H9 (cell line): Measurements from ENCODE around the gene RHBDF1. TPM values are rescaled to one million over a fixed set of nuclear protein-coding genes. Genes with fewer than 3 reads are reported as not detected.

ENCODE experiments used
- DNase-seq: peaks from one replicate; pipeline ENCODE4 v3.0.0-alpha.2; 2017
- H2AFZ ChIP-seq: one replicate; pipeline ENCODE4 v1.6.1; 2013; ENCODE audit warnings: mild to moderate bottlenecking, low read length, control low read depth, moderate library complexity
- H2AK5ac ChIP-seq: 2 replicates; pipeline ENCODE4 v1.6.1; 2013; ENCODE audit warnings: low read length, control low read depth, mixed read lengths; ENCODE audit not compliant: insufficient read length
- H2BK120ac ChIP-seq: one replicate; pipeline ENCODE4 v1.6.1; 2013; ENCODE audit warnings: low read depth, mild to moderate bottlenecking, low read length, control low read depth, inconsistent platforms; ENCODE audit not compliant: poor library complexity, severe bottlenecking
- H2BK12ac ChIP-seq: 2 replicates; pipeline ENCODE4 v1.6.1; 2013; ENCODE audit warnings: low read length, control low read depth, mixed read lengths, low read depth; ENCODE audit not compliant: insufficient read length
- H2BK15ac ChIP-seq: 2 replicates; pipeline ENCODE4 v1.6.1; 2013; ENCODE audit warnings: low read depth, low read length, control low read depth
- H2BK20ac ChIP-seq: one replicate; pipeline ENCODE4 v1.6.1; 2013; ENCODE audit warnings: low read depth, mild to moderate bottlenecking, low read length, control low read depth, inconsistent platforms; ENCODE audit not compliant: poor library complexity, severe bottlenecking
- H2BK5ac ChIP-seq: 2 replicates; pipeline ENCODE4 v1.6.1; 2013; ENCODE audit warnings: low read length, control low read depth, mixed read lengths; ENCODE audit not compliant: insufficient read length
- H3K14ac ChIP-seq: 2 replicates; pipeline ENCODE4 v1.6.1; 2013; ENCODE audit warnings: low read length, control low read depth; ENCODE audit not compliant: insufficient read depth
- H3K18ac ChIP-seq: 2 replicates; pipeline ENCODE4 v1.6.1; 2013; ENCODE audit warnings: low read depth, mild to moderate bottlenecking, mixed read lengths, low read length, control low read depth; ENCODE audit not compliant: insufficient read length
- H3K23ac ChIP-seq: 2 replicates; pipeline ENCODE4 v1.6.1; 2013; ENCODE audit warnings: low read length, control low read depth, mixed read lengths, low read depth; ENCODE audit not compliant: insufficient read length
- H3K23me2 ChIP-seq: 2 replicates; pipeline ENCODE4 v1.6.1; 2013; ENCODE audit warnings: low read depth, mild to moderate bottlenecking, mixed read lengths, low read length, control low read depth; ENCODE audit not compliant: insufficient read length, poor library complexity, severe bottlenecking
- H3K27ac ChIP-seq: 2 replicates; pipeline ENCODE4 v1.5.1; 2013; ENCODE audit warnings: low read length, control low read depth, mixed read lengths, low read depth; ENCODE audit not compliant: insufficient read length
- H3K27me3 ChIP-seq: 2 replicates; pipeline ENCODE4 v1.6.1; 2013; ENCODE audit warnings: low read length, control low read depth, inconsistent platforms; ENCODE audit not compliant: insufficient read depth
- H3K4ac ChIP-seq: 2 replicates; pipeline ENCODE4 v1.6.1; 2013; ENCODE audit warnings: low read depth, mild to moderate bottlenecking, control low read depth, inconsistent platforms, low read length, moderate library complexity
- H3K4me1 ChIP-seq: 2 replicates; pipeline ENCODE4 v1.6.1; 2013; ENCODE audit warnings: low read length, control low read depth, inconsistent platforms; ENCODE audit not compliant: insufficient read depth
- H3K4me2 ChIP-seq: 2 replicates; pipeline ENCODE4 v1.6.1; 2013; ENCODE audit warnings: low read length, control low read depth, mixed read lengths; ENCODE audit not compliant: insufficient read length, insufficient read depth
- H3K56ac ChIP-seq: 2 replicates; pipeline ENCODE4 v1.6.1; 2013; ENCODE audit warnings: low read depth, mild to moderate bottlenecking, mixed read lengths, low read length, control low read depth; ENCODE audit not compliant: insufficient read length
- H3K79me1 ChIP-seq: 2 replicates; pipeline ENCODE4 v1.6.1; 2013; ENCODE audit warnings: low read depth, mild to moderate bottlenecking, moderate library complexity, low read length, control low read depth, inconsistent platforms; ENCODE audit not compliant: insufficient read depth, poor library complexity, severe bottlenecking
- H3K79me2 ChIP-seq: 2 replicates; pipeline ENCODE4 v1.6.1; 2013; ENCODE audit warnings: low read length, control low read depth, inconsistent platforms; ENCODE audit not compliant: insufficient read depth
- H3K9ac ChIP-seq: 2 replicates; pipeline ENCODE4 v1.6.1; 2013; ENCODE audit warnings: low read length, control low read depth, mixed read lengths; ENCODE audit not compliant: insufficient read length; ENCODE audit errors: extremely low read depth
- H3K9me3 ChIP-seq: one replicate; pipeline ENCODE4 v1.6.1; 2013; ENCODE audit warnings: low read depth, low read length, inconsistent platforms; ENCODE audit not compliant: control insufficient read depth
- H3T11ph ChIP-seq: one replicate; pipeline ENCODE4 v1.6.1; 2013; ENCODE audit warnings: mild to moderate bottlenecking, low read length, control low read depth, inconsistent platforms
- H4K20me1 ChIP-seq: one replicate; pipeline ENCODE4 v1.6.1; 2013; ENCODE audit not compliant: control insufficient read depth, insufficient read length, insufficient read depth
- H4K5ac ChIP-seq: 2 replicates; pipeline ENCODE4 v1.6.1; 2013; ENCODE audit warnings: low read depth, mild to moderate bottlenecking, mixed read lengths, low read length, control low read depth; ENCODE audit not compliant: insufficient read length
- H4K8ac ChIP-seq: replicated peaks from 2 replicates; pipeline ENCODE4 v1.6.1; 2013; ENCODE audit warnings: low read length, control low read depth, mixed read lengths, low read depth; ENCODE audit not compliant: insufficient read length
- H4K91ac ChIP-seq: 2 replicates; pipeline ENCODE4 v1.6.1; 2013; ENCODE audit warnings: low read depth, mild to moderate bottlenecking, moderate library complexity, mixed read lengths, low read length, control low read depth; ENCODE audit not compliant: insufficient read length
- H3K27ac Mint-ChIP-seq, 3 experiments: 2 replicates in 2 of 3; 3 replicates in 1 of 3; pipeline ENCODE4 v1.8.0; 2020 to 2021; ENCODE audit warnings: mixed read lengths in 3 of 3, mild to moderate bottlenecking in 1 of 3, moderate library complexity in 1 of 3
- H3K27me3 Mint-ChIP-seq: 2 replicates; pipeline ENCODE4 v1.8.0; 2021; ENCODE audit warnings: low read depth, mild to moderate bottlenecking, moderate library complexity, mixed read lengths
- H3K36me3 Mint-ChIP-seq, 3 experiments: 2 replicates in 2 of 3; 3 replicates in 1 of 3; pipeline ENCODE4 v1.8.0; 2020 to 2021; ENCODE audit warnings: low read depth in 3 of 3, mixed read lengths in 3 of 3; ENCODE audit not compliant: insufficient read depth in 1 of 3
- H3K4me1 Mint-ChIP-seq, 2 experiments: 2 replicates each; pipeline ENCODE4 v1.8.0; 2020; ENCODE audit warnings: mixed read lengths in 2 of 2
- H3K4me3 Mint-ChIP-seq, 2 experiments: 2 replicates in 1 of 2; 3 replicates in 1 of 2; pipeline ENCODE4 v1.8.0; 2020 to 2021; ENCODE audit warnings: mild to moderate bottlenecking in 2 of 2, mixed read lengths in 2 of 2, moderate library complexity in 1 of 2
- H3K9me3 Mint-ChIP-seq, 2 experiments: 2 replicates in 1 of 2; 3 replicates in 1 of 2; pipeline ENCODE4 v1.8.0; 2020; ENCODE audit warnings: mild to moderate bottlenecking in 2 of 2, mixed read lengths in 2 of 2, moderate library complexity in 1 of 2
- WGBS: extraction: QIAGEN DNeasy Blood & Tissue Kit; methylation state at CpG from one replicate; pipeline ENCODE4 v1.1.7; 2013; ENCODE audit warnings: missing lambda C conversion rate, low lambda C conversion rate, mixed read lengths; ENCODE audit not compliant: insufficient read length; ENCODE audit errors: extremely low coverage; 5-methylcytosine and 5-hydroxymethylcytosine counted together
- total RNA-seq: library from RNA; stranded (reverse); gene quantifications from 2 replicates; pipeline ENCODE4 v1.2.1, GENCODE V29; 2021
- TF ChIP-seq, protein P1 (sequence below): fragments of 200-600 bp; sonication (generic); conservative IDR thresholded peaks from 3 replicates; pipeline ENCODE4 v1.8.0; 2021; ENCODE audit warnings: antibody characterized with exemption, mild to moderate bottlenecking

RHBDF1 gene
- total RNA-seq, 1 experiment from 2014 or later = 34.6 TPM

DNA sequence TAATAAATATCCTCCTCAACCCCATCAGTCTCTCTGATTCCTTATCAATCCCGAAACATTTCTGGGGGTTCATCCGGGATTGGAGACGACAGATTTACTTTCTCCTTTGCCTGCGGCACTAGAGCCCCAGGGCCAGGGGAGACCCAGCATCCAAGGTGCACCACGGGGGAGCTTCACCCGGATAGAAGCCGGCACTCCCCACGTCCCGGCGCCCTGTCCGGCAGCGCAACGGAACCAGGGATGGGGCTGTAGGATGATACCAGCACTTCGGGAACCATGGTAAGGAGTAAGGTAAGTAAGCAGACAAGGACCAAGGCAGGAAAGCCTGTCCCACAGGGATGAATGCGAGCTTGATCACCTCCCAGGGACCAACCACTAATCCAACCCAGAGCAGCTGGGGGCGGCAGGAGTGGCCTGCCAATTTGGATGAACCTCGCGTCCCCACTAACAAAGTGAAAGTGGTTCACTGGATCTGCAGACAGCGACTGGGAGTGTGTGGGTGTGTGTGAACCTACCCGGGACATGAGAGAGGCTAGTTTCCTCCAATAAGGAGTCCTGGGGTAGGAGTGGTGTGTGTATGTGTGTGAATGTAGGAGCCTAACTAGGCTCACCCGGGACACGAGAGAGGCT is 30.9 kb downstream of the RHBDF1 start:
- no peak overlapping the region for H2BK12ac ChIP-seq
- H3K9ac ChIP-seq = no peak overlapping the region
- H3K79me2 ChIP-seq = no peaks in the 10 kb centered on the region
- H3K9me3 Mint-ChIP-seq = peaks cover 9 to 14% of the 10 kb centered on the region in 2 experiments; a peak in 4 of 5 replicates
- H4K91ac ChIP-seq = no peak overlapping the region
- H3K4me1 Mint-ChIP-seq = no peaks in the 10 kb centered on the region
- H3T11ph ChIP-seq = no peak overlapping the region
- peaks cover 55 to 75% (median 69%) of the 10 kb centered on the region in 3 experiments for H3K36me3 Mint-ChIP-seq
- peaks cover 1% of the 10 kb centered on the region for H3K27me3 Mint-ChIP-seq
- H3K18ac ChIP-seq = no peak overlapping the region
- H3K4me3 Mint-ChIP-seq = no peak overlapping the region
- no peak overlapping the region for H3K56ac ChIP-seq
- no peak overlapping the region for H3K14ac ChIP-seq
- peak overlapping the region in 1 of 3 experiments; percentile 6; a peak in 3 of 7 replicates for H3K27ac Mint-ChIP-seq
- no peak overlapping the region for H2BK15ac ChIP-seq
- H2BK20ac ChIP-seq = no peak overlapping the region
- no peaks in the 10 kb centered on the region for H3K4me1 ChIP-seq
- no peak overlapping the region for H2AK5ac ChIP-seq
- H3K27me3 ChIP-seq = no peaks in the 10 kb centered on the region
- H3K27ac ChIP-seq = no peak overlapping the region
- H4K5ac ChIP-seq = no peak overlapping the region
- H3K23ac ChIP-seq = no peak overlapping the region
- H3K23me2 ChIP-seq = no peaks in the 10 kb centered on the region
- H3K4me2 ChIP-seq = no peak overlapping the region
- H2AFZ ChIP-seq = no peak overlapping the region
- H3K9me3 ChIP-seq = peaks cover 12% of the 10 kb centered on the region
- DNase-seq = no peak
- H4K20me1 ChIP-seq = no peaks in the 10 kb centered on the region
- H2BK120ac ChIP-seq = no peak overlapping the region
- H3K79me1 ChIP-seq = no peaks in the 10 kb centered on the region
- no peak overlapping the region for H2BK5ac ChIP-seq
- H4K8ac ChIP-seq = no peak overlapping the region
- TF ChIP-seq, protein P1, sequence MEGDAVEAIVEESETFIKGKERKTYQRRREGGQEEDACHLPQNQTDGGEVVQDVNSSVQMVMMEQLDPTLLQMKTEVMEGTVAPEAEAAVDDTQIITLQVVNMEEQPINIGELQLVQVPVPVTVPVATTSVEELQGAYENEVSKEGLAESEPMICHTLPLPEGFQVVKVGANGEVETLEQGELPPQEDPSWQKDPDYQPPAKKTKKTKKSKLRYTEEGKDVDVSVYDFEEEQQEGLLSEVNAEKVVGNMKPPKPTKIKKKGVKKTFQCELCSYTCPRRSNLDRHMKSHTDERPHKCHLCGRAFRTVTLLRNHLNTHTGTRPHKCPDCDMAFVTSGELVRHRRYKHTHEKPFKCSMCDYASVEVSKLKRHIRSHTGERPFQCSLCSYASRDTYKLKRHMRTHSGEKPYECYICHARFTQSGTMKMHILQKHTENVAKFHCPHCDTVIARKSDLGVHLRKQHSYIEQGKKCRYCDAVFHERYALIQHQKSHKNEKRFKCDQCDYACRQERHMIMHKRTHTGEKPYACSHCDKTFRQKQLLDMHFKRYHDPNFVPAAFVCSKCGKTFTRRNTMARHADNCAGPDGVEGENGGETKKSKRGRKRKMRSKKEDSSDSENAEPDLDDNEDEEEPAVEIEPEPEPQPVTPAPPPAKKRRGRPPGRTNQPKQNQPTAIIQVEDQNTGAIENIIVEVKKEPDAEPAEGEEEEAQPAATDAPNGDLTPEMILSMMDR = no peak
- H3K4ac ChIP-seq = no peak overlapping the region
- no CpG with 5 or more reads among the region's 22 CpGs for WGBS
